HL-60 (cell line): ENCODE results near the gene HELLS.
"Not testable (repeated sequence)": the region's sequence is repeated elsewhere in the genome, so short reads cannot be mapped to it uniquely, and the experiment has no call there.

Experiments used
- DNase-seq, 2 experiments: peaks; one replicate each; pipeline ENCODE4 v3.0.0-alpha.2; 2010 to 2020; ENCODE audit warnings: low read depth in 1 of 2, low spot score in 1 of 2
- H3K27ac ChIP-seq: fragments of 250-450 bp; sonication (Bioruptor Pico); replicated peaks from 2 replicates; pipeline ENCODE4 v1.5.1; 2020; ENCODE audit warnings: mild to moderate bottlenecking, moderate library complexity
- H3K27me3 ChIP-seq: fragments of 250-450 bp; sonication (Bioruptor Pico); 2 replicates; pipeline ENCODE4 v1.5.1; 2021; ENCODE audit warnings: mild to moderate bottlenecking, moderate library complexity; ENCODE audit not compliant: insufficient read depth, poor library complexity, severe bottlenecking
- H3K4me3 ChIP-seq: replicated peaks from 2 replicates; pipeline ENCODE4 v1.5.1; 2011; ENCODE audit warnings: mild to moderate bottlenecking, control low read depth, low read length; ENCODE audit not compliant: insufficient read depth
- GABPA ChIP-seq: IDR thresholded peaks from 2 replicates; pipeline ENCODE4 v1.6.1; 2012; ENCODE audit warnings: low read depth
- POLR2AphosphoS5 ChIP-seq: IDR thresholded peaks from 2 replicates; pipeline ENCODE4 v1.6.1; 2012; ENCODE audit warnings: low read depth
- SPI1 ChIP-seq: IDR thresholded peaks from 2 replicates; pipeline ENCODE4 v1.6.1; 2012; ENCODE audit warnings: low read depth, mild to moderate bottlenecking, borderline replicate concordance
- TF ChIP-seq, protein P1 (sequence below): IDR thresholded peaks from 2 replicates; pipeline ENCODE4 v1.6.1; 2012; ENCODE audit warnings: low read depth; ENCODE audit not compliant: insufficient replicate concordance
- TF ChIP-seq, protein P2 (sequence below): IDR thresholded peaks from one replicate; pipeline ENCODE4 v1.5.1; 2011; ENCODE audit warnings: low read length, control low read depth, inconsistent platforms; ENCODE audit not compliant: insufficient read depth

HELLS gene

DNA sequence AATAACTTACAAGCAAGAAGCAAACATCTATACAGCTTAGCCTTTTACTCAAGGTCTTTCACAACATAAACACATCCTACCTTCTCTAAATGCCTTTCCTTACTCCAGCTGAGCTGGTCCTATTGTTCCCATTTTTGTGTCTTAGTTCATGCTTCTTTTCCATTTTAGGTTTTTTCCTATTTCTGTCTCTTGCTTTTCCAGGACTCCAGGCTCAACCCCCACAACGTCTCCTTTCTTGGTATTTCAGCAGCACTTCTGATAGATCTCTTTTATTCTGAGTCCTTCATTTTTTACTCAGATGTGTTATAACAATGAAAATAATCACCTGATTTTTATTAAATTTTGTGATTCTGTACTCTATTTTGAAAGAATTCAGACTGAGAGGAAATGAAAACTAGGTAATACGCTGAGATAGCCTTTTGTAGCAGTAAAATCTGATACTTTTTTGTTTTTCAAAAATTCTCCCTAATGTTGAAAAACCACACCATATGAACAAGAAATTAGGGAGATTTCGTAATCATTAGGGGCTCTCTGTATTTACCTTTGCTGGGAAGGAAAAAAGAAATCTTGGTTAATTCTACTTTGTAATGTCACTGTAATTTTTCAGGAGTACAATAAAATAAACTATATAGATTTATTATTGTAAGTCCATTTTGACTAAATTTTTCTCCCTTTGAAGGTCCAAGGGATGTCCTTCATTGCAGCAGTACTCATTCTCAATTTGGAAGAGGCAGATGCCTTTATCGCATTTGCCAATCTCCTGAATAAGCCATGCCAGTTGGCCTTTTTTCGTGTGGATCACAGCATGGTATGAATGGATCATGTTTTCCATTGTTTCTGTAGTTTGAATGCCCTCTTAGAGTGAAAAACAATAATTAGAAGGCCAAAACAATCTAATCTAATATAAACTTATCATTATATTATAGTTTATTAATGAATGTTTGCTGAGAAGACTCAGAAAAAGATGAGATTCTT, 24.0 kb upstream of the HELLS start:
- Histone ChIP-seq H3K27me3 (no peaks in the 10 kb centered on the region), H3K4me3 (no peak overlapping the region), H3K27ac (no peak overlapping the region)
- no peak for DNase-seq
- TF ChIP-seq POLR2AphosphoS5 (no peak), SPI1 (no peak), GABPA (no peak)
- TF ChIP-seq, protein P1, sequence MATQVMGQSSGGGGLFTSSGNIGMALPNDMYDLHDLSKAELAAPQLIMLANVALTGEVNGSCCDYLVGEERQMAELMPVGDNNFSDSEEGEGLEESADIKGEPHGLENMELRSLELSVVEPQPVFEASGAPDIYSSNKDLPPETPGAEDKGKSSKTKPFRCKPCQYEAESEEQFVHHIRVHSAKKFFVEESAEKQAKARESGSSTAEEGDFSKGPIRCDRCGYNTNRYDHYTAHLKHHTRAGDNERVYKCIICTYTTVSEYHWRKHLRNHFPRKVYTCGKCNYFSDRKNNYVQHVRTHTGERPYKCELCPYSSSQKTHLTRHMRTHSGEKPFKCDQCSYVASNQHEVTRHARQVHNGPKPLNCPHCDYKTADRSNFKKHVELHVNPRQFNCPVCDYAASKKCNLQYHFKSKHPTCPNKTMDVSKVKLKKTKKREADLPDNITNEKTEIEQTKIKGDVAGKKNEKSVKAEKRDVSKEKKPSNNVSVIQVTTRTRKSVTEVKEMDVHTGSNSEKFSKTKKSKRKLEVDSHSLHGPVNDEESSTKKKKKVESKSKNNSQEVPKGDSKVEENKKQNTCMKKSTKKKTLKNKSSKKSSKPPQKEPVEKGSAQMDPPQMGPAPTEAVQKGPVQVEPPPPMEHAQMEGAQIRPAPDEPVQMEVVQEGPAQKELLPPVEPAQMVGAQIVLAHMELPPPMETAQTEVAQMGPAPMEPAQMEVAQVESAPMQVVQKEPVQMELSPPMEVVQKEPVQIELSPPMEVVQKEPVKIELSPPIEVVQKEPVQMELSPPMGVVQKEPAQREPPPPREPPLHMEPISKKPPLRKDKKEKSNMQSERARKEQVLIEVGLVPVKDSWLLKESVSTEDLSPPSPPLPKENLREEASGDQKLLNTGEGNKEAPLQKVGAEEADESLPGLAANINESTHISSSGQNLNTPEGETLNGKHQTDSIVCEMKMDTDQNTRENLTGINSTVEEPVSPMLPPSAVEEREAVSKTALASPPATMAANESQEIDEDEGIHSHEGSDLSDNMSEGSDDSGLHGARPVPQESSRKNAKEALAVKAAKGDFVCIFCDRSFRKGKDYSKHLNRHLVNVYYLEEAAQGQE = no peak
- TF ChIP-seq, protein P2, sequence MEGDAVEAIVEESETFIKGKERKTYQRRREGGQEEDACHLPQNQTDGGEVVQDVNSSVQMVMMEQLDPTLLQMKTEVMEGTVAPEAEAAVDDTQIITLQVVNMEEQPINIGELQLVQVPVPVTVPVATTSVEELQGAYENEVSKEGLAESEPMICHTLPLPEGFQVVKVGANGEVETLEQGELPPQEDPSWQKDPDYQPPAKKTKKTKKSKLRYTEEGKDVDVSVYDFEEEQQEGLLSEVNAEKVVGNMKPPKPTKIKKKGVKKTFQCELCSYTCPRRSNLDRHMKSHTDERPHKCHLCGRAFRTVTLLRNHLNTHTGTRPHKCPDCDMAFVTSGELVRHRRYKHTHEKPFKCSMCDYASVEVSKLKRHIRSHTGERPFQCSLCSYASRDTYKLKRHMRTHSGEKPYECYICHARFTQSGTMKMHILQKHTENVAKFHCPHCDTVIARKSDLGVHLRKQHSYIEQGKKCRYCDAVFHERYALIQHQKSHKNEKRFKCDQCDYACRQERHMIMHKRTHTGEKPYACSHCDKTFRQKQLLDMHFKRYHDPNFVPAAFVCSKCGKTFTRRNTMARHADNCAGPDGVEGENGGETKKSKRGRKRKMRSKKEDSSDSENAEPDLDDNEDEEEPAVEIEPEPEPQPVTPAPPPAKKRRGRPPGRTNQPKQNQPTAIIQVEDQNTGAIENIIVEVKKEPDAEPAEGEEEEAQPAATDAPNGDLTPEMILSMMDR = no peak

DNA sequence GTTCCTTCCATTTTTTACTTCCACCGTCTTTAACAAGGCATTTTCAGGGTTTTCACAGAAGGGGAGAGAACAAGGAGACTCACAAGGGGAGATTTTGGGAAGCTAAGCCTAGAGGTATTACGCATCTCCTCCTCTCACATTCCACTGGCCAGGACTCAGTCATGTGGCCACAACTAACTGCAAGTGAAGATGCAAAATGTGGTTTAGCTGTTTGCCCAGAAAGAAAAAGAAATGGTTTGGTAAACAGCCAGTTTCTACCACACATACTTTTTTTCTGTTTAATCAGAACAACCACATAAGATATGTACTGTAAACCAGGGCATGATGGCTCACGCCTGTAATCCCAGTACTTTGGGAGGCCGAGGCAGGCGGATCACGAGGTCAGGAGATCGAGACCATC, 21.4 kb upstream of the HELLS start:
- Histone ChIP-seq H3K27me3 (no peaks in the 10 kb centered on the region), H3K4me3 (no peak overlapping the region), H3K27ac (no peak overlapping the region)
- no peak for TF ChIP-seq GABPA
- TF ChIP-seq, protein P1 = no peak
- TF ChIP-seq, protein P2 = no peak
- TF ChIP-seq POLR2AphosphoS5 = no peak
- no peak for TF ChIP-seq SPI1
- no peak for DNase-seq

DNA sequence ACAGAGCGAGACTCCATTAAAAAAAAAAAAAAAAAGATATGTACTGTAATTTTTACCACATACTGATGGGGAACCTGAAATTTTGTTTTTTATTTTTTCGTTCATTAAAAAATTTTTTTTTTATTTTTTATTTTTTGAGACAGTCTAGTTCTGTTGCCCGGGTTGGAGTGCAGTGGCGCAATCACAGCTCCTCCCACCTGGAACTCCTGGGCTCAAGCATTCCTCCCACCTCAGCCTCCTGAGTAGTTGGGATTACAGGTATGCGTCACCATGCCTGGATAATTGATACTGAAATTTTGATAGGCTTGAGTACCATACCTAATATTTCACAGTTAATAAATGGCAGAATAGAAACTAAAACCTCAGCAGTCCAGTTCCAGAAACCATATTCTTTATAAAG, 20.9 kb upstream of the HELLS start:
- no peaks in the 10 kb centered on the region for H3K27me3 ChIP-seq
- DNase-seq = no peak
- H3K27ac ChIP-seq = no peak overlapping the region
- TF ChIP-seq, protein P2 = no peak
- TF ChIP-seq POLR2AphosphoS5 (no peak), GABPA (no peak), SPI1 (no peak)
- TF ChIP-seq, protein P1 = no peak
- no peak overlapping the region for H3K4me3 ChIP-seq

DNA sequence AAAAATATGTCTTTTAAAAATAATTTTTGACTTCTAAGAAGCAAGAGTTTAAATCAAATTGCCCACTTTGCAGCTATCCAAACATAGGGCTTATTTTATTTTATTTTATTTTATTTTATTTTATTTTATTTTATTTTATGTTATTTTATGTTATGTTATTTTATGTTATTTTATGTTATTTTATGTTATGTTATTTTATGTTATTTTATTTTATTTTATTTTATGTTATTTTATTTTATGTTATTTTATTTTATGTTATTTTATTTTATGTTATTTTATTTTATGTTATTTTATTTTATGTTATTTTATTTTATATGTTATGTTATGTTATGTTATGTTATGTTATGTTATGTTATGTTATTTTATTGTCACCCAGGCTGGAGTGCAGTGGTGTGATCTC, 14.0 kb upstream of the HELLS start:
- not testable (repeated sequence) for H3K27ac ChIP-seq, H3K27me3 ChIP-seq, H3K4me3 ChIP-seq, DNase-seq
